DOHH2 (cell line): ENCODE results near the gene ARID5B.
A peak's percentile ranks its signal among the peaks of the same experiment; 100 is the strongest.

Experiments used
- H3F3A ChIP-seq: fragments of 200-600 bp; sonication (generic), shearing (Covaris generic); 2 replicates; pipeline ENCODE4 v1.6.0; 2016; ENCODE audit warnings: antibody characterized with exemption, mild to moderate bottlenecking; ENCODE audit not compliant: control insufficient read depth, insufficient read depth
- H3K27ac ChIP-seq: fragments of 200-600 bp; sonication (generic); 2 replicates; pipeline ENCODE4 v1.5.1; 2014; ENCODE audit warnings: low read depth, mild to moderate bottlenecking, low read length, moderate library complexity
- H3K27me3 ChIP-seq: fragments of 200-600 bp; sonication (generic); 2 replicates; pipeline ENCODE4 v1.6.1; 2014; ENCODE audit warnings: mild to moderate bottlenecking, low read length, mixed read lengths; ENCODE audit not compliant: control insufficient read depth
- H3K36me3 ChIP-seq: fragments of 200-600 bp; sonication (generic); 2 replicates; pipeline ENCODE4 v1.6.1; 2014; ENCODE audit warnings: mild to moderate bottlenecking, low read length, moderate library complexity, mixed read lengths; ENCODE audit not compliant: control insufficient read depth
- H3K4me1 ChIP-seq: fragments of 200-600 bp; sonication (generic); 2 replicates; pipeline ENCODE4 v1.6.1; 2014; ENCODE audit warnings: mild to moderate bottlenecking, low read length, mixed read lengths; ENCODE audit not compliant: control insufficient read depth
- H3K4me2 ChIP-seq: fragments of 200-600 bp; sonication (generic); 2 replicates; pipeline ENCODE4 v1.6.0; 2014; ENCODE audit warnings: mild to moderate bottlenecking, low read length, moderate library complexity
- H3K4me3 ChIP-seq: fragments of 200-600 bp; sonication (generic); 2 replicates; pipeline ENCODE4 v1.5.1; 2014; ENCODE audit warnings: mild to moderate bottlenecking, low read length, mixed read lengths
- H3K79me2 ChIP-seq: fragments of 200-600 bp; sonication (generic); 2 replicates; pipeline ENCODE4 v1.6.1; 2014; ENCODE audit warnings: mild to moderate bottlenecking, low read length, mixed read lengths; ENCODE audit not compliant: control insufficient read depth
- H3K9me2 ChIP-seq: fragments of 200-600 bp; sonication (generic); replicated peaks from 2 replicates; pipeline ENCODE4 v1.6.1; 2014; ENCODE audit warnings: mild to moderate bottlenecking, low read length, mixed read lengths; ENCODE audit not compliant: control insufficient read depth
- H3K9me3 ChIP-seq: fragments of 200-600 bp; sonication (generic); 2 replicates; pipeline ENCODE4 v1.6.1; 2014; ENCODE audit warnings: antibody characterized with exemption, low read length, mixed read lengths; ENCODE audit not compliant: control insufficient read depth, insufficient read depth
- H4K20me1 ChIP-seq: fragments of 200-600 bp; sonication (generic); 2 replicates; pipeline ENCODE4 v1.6.0; 2014; ENCODE audit warnings: low read depth, mild to moderate bottlenecking, antibody characterized with exemption, low read length, moderate library complexity; ENCODE audit not compliant: control insufficient read depth, insufficient read depth
- EZH2phosphoT487 ChIP-seq: fragments of 200-600 bp; sonication (generic); IDR thresholded peaks from 2 replicates; pipeline ENCODE4 v1.6.1; 2017; ENCODE audit warnings: borderline replicate concordance, mild to moderate bottlenecking, antibody characterized with exemption, low read length, moderate library complexity, mixed read lengths
- TF ChIP-seq, protein P1 (sequence below): fragments of 200-600 bp; sonication (generic); IDR thresholded peaks from one replicate; pipeline ENCODE4 v1.5.1; 2014; ENCODE audit warnings: antibody characterized with exemption, mild to moderate bottlenecking, low read depth, low read length; ENCODE audit not compliant: poor library complexity, severe bottlenecking

Gene ARID5B

GRCh38 chr10:61985715-61986114, 84.2 kb downstream of the ARID5B start:
- Histone ChIP-seq H3K4me2 (peak overlapping the region; percentile 80), H3K4me3 (peak overlapping the region; percentile 62; the same call in 1 of the 2 replicates), H3K36me3 (peaks cover 31% of the 10 kb centered on the region), H3K79me2 (peaks cover 71% of the 10 kb centered on the region), H3K9me2 (no peaks in the 10 kb centered on the region), H3K27me3 (no peaks in the 10 kb centered on the region), H3K9me3 (no peaks in the 10 kb centered on the region), H3F3A (peaks cover 28% of the 10 kb centered on the region), H3K27ac (peak overlapping the region; percentile 81), H4K20me1 (no peaks in the 10 kb centered on the region), H3K4me1 (peaks cover 98% of the 10 kb centered on the region)
- TF ChIP-seq, protein P1, sequence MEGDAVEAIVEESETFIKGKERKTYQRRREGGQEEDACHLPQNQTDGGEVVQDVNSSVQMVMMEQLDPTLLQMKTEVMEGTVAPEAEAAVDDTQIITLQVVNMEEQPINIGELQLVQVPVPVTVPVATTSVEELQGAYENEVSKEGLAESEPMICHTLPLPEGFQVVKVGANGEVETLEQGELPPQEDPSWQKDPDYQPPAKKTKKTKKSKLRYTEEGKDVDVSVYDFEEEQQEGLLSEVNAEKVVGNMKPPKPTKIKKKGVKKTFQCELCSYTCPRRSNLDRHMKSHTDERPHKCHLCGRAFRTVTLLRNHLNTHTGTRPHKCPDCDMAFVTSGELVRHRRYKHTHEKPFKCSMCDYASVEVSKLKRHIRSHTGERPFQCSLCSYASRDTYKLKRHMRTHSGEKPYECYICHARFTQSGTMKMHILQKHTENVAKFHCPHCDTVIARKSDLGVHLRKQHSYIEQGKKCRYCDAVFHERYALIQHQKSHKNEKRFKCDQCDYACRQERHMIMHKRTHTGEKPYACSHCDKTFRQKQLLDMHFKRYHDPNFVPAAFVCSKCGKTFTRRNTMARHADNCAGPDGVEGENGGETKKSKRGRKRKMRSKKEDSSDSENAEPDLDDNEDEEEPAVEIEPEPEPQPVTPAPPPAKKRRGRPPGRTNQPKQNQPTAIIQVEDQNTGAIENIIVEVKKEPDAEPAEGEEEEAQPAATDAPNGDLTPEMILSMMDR, result no peak
- TF ChIP-seq EZH2phosphoT487, result no peak

GRCh38 chr10:61986382-61986781, 84.9 kb downstream of the ARID5B start:
- TF ChIP-seq, protein P1, result no peak
- no peak for TF ChIP-seq EZH2phosphoT487
- Histone ChIP-seq H3K4me1 (peaks cover 98% of the 10 kb centered on the region), H3K4me2 (peak overlapping the region; percentile 80), H3K27me3 (no peaks in the 10 kb centered on the region), H4K20me1 (no peaks in the 10 kb centered on the region), H3K79me2 (peaks cover 73% of the 10 kb centered on the region), H3K4me3 (peak overlapping the region; percentile 62), H3K36me3 (peaks cover 31% of the 10 kb centered on the region), H3K9me2 (no peaks in the 10 kb centered on the region), H3F3A (peaks cover 28% of the 10 kb centered on the region), H3K9me3 (no peaks in the 10 kb centered on the region), H3K27ac (peak overlapping the region; percentile 81)

DNA sequence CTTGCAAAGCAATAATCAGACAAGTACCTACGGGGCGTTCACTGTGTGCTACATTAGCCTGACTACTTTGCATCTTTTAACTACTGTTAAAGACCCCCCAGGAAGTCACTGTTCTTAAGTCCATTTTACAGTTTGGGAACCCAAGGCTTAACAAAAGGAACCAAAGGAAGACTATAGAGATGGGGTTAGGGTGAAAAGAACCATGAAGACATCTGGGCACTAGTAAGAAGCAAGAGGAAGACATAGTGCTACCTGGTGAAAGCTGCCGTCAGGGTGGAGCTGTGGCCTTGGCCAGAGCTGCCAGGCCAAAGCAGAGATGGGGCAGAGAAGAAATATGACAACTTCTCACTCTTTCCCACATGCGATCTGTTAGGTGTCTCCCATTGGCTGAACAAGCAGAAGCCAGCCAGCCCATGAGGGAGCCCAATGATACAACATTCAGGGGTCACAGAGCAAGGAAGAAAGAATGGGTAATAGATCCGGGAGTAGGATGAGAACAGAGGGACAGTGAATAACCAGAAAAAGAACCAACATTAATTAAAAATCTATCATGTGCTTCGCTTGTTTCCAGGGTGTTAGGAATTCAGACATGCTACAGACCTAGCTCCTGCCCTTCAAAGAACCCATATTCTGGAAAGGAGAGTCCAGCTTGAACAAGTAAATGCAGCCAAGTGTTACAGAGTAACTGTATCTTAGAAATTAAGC, 85.4 kb downstream of the ARID5B start:
- Histone ChIP-seq H3K9me3 (no peaks in the 10 kb centered on the region), H3K79me2 (peaks cover 72% of the 10 kb centered on the region), H4K20me1 (no peaks in the 10 kb centered on the region), H3K27ac (peak overlapping the region; percentile 81), H3K4me1 (peaks cover 98% of the 10 kb centered on the region), H3K9me2 (no peaks in the 10 kb centered on the region), H3K36me3 (peaks cover 31% of the 10 kb centered on the region), H3K27me3 (no peaks in the 10 kb centered on the region), H3K4me3 (peak overlapping the region; percentile 62), H3K4me2 (peak overlapping the region; percentile 80), H3F3A (peaks cover 28% of the 10 kb centered on the region)
- TF ChIP-seq EZH2phosphoT487, result no peak
- TF ChIP-seq, protein P1, result no peak
